HG03159 (cell line): ENCODE results near the gene TNNT2.

Source experiments
- ATAC-seq: cut with Tn5 transposase; IDR thresholded peaks from one replicate; pipeline ENCODE4 v1.9.1; 2021; ENCODE audit warnings: mild to moderate bottlenecking, moderate library complexity; ENCODE audit not compliant: unreplicated experiment

Gene TNNT2

DNA sequence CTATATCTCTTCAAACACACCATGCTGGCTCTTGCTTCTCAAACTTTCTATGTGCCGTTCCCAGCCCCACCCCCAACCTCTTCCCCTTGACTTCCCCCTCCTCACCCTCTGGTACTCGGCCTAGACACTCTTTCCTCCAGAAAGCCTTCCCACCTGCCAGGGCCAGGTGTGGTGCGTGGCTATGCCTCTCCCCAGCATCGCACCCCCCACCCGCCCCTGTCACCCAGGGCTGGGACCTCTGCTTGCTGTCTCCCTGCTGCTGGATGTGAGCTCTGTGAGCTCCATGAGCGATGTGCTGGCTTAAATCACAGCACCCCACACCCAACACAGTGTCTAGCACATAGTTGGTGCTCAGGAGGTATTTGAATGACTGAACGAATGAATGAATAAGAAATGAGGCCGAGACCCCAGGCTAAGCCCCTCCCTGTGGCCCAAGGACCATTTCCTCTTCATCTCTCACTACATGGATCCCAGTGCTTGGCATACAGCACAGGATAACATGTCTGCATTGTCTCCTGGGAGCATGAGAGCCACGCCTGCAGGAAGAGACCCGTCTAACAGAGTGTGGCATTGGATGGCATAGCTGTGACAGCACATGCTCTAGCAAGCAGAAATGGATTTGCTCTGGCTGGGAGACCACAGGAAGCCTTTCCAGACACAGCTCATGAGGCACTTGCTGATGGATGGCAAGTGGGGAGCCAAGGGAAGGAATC lies 19.7 kb downstream of the TNNT2 start:
- ATAC-seq, result no peak

DNA sequence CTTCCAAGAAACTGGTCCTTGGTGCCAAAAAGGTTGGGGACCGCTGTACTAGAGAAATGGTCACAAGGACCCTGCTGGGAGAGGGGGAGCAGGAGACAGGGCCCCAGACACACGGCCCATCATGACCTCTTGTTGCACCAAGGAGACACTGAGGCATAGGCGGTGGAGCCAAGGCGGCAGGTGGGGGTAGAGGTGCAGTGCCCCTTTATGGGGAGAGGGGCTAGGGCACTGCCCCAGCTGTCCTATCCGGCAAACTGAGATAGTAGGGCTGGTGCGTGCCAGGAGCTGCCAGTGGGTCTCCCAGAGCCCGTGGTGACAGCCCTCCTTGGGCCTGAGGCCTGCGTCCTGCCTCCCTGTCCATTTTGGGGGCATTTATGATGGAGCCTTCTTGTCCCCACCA lies 20.3 kb downstream of the TNNT2 start:
- no peak for ATAC-seq

DNA sequence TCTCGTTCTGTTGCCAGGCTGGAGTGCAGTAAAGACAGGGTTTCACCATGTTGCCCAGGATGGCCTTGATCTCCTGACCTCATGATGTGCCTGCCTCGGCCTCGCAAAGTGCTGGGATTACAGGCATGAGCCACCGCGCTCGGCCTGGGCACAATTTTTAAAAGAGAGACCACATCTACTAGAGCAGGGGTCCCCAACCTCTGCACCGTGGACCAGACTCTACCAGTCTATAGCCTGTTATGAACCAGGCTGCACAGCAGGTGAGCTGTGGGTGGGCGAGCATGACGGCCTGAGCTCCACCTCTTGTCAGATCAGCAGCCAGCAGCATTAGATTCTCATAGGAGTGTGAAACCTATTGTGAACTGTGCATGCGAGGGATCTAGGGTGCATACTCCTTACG lies 20.8 kb downstream of the TNNT2 start:
- no peak for ATAC-seq

DNA sequence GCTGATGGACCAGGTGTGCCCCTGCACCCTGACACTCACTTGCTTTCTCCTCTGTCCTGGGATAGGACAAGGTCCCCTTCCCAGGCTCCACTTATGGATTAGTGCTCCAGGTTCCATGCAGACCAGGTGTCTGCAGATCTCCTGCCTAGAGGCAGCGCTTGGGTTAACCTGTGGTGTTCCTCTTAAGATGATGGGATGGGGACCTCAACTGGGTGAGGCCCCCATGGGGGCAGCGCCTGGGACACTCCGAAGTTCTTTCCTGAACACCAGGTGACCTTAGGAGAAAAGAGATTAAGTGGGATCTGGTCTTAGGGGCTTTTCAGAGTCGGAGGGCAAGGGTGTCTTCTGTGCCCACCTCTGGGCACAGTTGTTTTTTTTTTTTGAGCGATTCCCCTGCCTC lies 21.2 kb downstream of the TNNT2 start:
- no peak for ATAC-seq

DNA sequence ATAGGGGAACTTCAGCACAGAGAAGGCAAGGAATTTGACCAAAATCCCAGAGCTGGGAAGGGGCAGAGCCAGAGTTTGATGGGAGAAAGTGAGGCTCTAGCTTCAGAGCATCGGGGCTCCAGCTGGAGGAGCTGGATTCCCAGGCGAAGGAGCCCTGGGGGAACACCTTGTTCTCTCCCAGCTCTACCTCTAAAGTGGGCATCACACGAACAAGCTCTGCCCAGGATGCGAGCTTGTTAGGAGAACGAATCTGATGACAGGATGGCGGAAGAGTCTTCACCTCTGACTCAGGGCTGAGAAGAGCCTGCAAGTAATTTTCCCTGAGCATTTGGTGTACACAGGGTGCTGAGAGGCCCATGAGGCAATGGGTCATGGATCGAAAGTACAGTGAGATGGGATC lies 22.0 kb downstream of the TNNT2 start:
- ATAC-seq, result no peak

DNA sequence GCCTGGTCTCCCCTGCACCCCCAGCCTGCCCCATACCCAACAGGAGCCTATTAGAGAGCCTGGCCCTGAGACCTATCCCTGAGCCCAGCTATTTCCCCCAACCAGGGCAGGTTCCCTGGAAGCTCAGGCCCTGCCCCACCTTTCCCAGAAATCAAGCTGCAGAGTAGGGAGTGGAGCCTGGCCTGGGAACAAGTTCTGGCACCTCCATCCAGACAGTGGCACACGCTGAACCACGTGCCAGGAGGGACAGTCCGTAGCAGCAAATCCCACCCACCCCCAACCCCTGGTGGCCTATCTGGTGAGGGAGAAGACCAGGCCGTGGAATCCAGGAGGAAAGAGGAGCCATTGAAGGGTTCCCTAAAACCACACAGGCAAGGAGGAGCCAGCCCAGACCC lies 22.6 kb downstream of the TNNT2 start:
- ATAC-seq, result no peak

DNA sequence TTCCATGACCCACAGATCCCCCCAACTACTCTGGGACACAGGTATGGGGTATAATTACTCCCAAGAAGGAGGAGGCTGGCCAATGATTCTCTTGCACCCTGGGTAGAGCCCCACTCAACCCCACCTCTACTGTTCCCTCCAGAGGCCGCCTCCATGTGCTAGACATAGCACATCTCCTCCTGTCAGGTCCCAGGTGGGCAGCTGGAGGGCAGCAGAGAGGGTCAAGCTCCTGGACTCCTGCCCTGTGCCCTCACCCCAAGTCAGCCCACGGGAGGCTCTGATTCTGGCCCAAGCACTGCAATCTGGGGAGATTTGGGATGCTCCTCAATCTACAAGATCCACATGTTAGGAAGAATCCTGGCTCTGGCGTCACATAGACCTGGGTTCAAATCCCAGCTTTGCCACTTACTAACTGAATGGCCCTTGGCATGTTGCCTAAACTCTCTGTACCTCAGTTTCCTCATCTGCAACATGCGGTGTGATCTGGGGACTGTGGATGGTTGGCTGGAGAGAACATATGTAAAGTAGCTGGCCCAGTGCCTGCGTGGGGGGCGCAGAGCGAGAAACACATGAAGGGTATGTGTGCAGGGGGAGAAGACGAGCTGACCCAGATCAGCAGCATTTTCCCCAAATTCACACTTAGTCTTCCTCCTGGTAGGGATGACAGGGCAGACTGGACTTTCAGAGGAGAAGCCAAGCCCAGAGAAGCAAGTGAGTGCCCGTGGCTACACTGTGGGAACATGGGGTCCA lies 23.2 kb downstream of the TNNT2 start:
- ATAC-seq, result no peak

DNA sequence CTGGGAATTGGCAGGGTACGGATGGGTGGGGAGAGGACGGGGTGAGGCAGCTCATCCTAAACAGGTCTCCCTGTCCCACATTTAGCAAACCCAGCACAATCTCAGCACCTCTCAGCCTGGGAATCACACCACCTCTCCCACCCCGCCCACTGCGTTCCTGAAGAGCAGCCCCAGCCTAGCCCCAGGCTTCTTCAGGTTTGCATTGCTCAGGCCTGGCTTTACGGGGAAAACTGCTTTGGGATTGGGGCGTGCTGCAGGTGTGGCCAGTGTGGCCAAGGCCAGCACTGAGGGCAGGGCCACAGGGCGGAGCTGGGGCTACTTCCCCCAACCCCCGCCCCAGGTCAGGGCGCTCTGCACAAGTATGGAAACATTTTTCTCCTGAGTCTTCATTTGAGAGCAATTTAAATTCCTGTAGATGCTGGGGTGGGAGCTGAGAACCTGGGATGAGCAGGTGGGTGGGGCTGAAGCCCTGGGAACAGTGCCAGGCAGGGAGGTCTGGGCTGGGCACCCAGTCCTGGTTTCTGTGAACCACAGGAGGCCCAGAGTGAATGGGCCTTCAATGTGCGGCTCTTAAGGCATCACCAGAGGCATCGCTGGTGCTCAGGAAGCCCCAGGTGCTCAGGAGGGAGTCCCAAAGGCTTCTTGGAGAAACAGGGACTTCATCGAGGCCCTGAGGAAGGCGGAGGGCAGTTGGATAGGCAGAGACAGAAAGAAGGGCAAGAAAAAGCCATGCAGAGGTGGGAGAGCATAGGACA lies 24.1 kb downstream of the TNNT2 start:
- ATAC-seq, result no peak

DNA sequence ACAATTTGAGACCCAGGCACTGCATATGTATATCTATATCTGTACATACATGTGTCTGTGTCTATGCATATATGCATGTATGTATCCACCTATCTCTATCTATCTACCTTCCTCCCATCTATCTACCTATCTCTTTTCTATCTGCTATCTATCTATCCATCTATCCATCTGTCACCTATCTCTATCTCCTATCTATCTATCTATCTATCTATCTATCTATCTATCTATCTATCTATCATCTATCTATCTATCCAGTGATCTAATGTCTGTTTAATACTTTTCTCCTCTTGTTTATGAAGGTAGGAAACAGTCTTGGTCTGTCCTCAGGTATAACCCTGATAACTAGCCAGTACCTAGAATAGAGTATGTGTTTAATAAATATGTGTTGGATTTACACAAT lies 25.9 kb downstream of the TNNT2 start:
- no peak for ATAC-seq

DNA sequence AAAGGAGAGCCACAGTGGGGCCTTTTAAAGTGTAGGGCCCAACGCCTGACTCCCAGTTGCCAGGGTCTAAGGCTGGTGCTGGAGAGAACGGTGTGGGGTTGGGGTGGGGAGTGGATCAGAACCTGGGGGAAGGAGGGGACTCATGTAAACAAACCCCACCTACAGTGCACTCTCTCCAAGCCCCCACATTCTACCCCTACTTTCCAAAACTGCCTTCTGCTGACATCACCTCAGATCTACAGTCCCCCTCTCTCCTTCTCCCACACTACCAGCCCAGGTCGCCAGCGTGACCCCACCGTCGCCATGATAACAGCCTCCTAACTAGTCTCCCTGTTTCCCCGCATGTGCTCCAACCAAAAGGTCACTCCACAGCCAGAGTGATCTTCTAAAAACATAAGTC lies 26.6 kb downstream of the TNNT2 start:
- ATAC-seq, result no peak

DNA sequence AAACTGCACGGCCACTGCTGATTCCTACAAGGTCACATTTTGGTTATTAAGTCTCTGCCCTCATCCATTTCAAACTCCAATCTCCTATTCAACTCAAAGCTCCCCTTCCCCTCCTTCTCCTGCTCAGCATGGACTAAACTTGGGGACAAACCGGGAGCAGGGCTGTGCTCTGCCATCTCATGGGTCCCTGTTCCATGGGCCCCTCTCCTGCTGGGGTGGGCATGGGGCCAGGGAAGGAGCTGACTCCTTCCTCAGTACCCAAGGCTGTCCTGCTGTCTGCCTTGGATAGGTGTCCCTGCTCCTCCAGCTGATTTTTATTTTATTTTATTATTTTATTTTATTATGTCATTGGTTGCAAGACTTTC lies 27.1 kb downstream of the TNNT2 start:
- no peak for ATAC-seq

DNA sequence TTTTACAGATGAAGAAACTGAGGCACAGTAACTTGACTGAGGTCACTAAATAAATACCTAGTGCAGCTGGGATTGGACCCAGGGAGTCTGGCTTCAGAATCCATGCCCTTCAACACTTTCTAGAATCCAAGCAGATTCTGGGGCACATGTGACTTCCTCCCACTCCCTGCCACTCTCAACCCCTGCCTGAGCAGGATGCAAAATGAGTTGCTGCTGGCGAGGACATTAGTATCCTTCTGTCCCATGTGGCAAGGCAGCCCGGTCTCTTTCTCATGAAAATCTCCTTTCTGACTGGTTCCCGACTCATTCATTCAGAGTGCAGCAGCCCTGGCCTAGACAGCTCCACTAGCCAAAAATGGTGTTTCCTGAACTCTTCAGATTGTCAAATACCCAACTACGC lies 28.4 kb downstream of the TNNT2 start:
- no peak for ATAC-seq

DNA sequence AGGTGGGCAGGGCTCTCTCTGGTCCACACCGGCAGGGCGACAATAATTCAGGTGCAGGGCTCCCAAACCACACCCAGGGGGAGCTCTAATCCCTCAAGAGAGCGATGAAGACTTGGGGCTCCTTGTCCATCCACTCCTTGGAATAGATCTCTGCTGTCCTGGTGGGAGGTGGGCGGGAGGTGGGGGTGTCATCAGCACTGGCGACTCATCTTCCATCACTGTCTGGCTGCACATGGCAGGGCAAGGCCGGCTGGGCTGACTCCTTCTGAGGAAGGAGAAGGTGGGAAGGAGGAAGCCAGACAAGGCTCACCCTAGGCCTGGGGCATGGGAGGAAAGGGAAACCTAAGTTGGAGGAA lies 29.3 kb downstream of the TNNT2 start:
- ATAC-seq, result no peak

DNA sequence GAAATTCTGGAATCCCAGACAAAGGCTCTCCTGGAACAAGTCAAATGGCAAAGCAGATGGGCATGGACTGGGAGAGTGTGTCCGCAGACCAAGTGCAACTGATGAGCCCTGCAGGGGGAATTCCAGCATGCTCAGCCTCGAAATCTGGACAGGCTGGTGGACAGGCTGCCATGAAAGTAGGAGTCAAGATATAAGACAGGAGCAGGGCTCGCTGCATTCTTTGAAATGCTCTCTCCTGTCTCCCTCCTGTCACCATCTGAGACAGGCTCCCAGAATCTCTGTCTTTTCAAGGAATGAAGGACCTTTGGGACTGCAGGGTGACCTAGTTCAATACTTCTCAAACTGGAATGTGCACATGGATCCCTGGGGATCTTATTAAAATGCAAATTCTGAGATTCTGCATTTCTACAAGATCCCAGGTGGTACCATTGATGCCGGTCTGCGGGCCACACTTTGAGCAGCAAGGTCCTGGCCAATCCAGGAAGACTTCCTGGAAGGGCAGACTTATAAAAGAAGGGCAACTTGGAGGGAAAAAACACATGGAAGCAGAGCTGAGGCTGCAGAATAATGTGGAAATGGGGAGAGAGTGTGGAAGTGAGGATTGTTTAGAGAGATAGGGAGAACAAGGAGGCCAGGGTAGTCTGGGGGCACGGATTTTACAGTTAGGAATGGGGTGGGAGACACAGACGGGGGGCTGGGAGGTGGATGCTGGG lies 29.8 kb downstream of the TNNT2 start:
- ATAC-seq, result no peak

DNA sequence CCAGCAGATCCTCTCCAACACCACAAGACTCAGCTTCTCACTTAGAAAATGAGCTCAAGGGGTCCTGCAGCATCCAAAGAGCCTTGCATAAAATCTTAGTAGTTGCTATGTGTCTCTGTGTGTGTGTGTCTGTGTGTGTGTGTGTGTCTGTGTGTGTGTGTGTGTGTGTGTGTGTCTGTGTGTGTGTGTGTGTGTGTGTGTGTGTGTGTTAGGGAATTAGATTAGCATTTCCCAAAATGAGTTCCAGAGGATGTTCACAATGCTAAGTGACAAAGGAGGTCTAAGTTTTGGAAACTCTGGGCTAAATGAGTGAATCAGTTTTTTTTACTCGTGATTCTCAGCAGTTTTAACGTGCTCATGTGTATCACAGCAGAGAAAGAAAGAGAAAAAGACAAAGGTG lies 30.5 kb downstream of the TNNT2 start:
- ATAC-seq, result no peak

DNA sequence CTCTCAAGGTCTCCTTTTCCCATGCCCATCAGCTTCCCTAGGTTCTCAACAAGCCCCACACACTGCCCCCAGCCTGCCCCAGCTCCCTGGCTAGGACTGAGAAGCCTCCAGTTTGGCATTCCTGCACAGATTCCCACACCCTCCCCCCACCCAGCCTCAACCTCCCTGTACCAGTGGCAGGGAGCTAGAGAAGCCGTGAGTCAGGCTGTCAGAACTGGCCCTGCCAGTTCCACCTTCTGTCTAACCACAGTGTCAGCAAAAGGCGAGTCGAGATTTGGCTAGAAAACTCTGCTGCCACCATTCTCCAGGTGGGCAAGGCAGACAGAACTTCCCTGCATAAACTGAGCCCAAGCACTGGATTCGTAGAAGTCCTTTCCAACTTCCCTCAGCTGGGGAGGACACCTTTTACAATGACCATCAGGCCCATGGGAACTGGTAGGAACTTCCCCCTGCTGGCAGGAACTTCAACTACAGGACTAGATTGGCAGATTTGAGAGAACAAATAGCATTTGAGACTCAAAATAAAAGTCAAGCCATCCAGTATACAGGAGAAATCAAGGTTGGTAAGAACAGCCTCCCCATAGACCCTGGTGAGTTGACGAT lies 31.0 kb downstream of the TNNT2 start:
- ATAC-seq, result no peak

DNA sequence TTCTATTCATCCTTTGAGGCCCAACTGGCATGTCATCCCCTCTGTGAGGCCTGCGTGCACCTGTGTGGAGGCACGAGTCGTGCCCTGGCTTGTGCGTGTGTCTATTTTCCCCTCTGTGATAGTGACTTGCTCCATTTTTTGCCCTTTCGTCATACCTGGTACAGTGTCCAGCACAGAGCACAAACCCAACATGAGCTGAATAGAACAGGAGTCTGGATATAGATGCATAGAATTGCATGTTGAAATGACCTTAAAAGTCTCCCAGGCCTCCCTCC lies 32.5 kb downstream of the TNNT2 start:
- ATAC-seq, result no peak

DNA sequence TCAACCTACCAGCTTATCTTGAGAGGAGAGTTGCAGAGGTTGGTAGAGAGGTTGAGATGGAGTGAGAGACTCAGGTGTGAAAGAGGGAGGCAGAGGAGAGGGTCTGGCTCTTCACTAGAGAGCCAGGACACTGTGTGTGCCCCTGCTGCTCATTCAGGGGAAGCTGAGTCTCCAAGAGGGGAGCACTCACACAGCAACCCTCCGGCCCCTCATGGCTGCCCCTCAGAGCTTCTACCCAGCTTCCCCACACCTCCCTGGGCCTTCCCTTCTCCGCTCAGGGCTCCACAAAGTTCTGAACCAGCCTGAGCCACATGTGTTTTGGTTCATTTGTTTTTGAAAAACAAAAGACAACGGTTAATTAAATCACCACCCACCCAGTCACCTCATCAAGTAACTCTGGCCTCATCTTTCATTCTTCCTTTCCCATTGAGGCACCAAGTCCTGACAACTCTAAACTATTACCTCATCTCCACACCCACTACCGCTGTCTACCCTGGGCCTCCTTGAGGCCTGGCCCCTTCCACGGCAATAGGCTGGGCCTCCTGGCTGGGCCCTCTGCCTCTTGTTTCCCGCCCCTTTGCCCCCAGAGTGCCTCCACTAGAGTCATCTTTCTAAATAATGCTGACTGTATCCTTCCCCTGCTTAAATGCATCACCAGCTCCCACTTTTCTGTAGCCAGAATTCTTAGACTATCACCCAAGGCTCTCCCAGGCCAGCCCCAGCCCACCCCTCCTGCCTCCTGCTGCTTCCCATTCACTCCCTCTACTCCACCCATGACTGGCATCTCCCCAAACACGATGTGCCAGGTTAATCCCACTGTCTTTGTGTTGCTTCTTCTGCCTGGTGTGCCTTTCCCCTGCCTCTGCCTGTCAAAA lies 33.0 kb downstream of the TNNT2 start:
- ATAC-seq, result no peak

DNA sequence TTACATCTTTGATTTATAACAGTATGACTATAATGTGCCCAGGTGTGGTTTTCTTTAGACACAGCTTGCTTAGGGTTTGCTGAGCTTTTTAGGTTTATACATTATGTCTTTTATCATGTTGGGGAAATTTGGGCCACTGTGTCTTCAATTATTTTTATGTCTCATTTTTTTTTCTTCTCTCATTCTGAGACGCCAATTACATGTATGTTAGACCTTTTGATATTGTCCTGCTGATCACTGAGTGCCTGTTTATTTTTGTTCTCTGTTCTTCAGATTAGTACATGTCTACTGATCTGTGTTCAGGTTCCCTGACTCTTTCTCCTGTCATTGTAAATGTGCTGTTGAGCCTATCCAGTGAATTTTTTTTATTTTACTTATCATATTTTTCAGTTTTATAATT lies 36.1 kb downstream of the TNNT2 start:
- no peak for ATAC-seq

DNA sequence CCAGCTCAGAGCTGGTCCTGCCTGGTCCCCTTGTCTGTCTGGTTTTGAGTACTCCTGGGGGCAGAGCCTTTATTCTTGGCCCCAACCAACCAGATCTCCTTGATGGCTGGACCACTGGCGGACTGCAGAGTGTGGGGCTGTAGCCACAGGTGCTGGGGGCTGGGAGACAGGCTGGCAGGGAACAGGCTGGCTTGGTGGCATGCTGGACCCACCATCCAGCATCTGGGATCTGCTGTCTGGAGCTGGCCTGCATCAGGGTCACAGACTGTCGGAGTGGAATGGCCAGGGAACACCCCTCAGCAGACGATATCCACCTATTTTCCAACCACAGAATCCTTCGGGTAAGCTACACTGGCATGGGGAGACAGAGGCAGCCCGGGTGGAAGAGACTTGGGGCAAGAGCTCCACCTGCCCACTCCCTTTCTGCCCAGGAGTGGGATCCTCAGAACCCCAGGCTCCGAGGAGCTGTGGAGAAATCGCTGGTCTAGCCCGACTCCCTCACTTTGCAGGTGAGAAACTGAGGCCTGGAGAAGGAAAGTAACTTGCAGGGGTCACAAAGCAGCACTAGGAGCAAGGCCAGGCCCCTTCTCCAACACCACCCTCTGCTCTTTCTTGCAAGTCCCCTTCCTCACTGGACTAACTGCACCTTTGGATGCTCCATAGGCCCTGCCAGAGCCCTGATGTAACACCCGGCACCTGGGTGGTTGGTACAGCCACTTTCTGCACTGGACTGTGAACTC lies 40.6 kb downstream of the TNNT2 start:
- ATAC-seq, result no peak
